ENCODE data around the gene ELOVL5. TPM values are rescaled to one million over a fixed set of nuclear protein-coding genes. Genes with fewer than 3 reads are reported as not detected.

ELOVL5 gene
- total and polyA plus RNA-seq, 2 experiments from 2014 or later: 83.3 to 180 TPM

- no peak for ATAC-seq
- Histone ChIP-seq H3K36me3 (ENCODE audit: insufficient read depth) (peaks cover 42% of the 10 kb centered on the region), H2AFZ (no peak overlapping the region), H3K27me3 (ENCODE audit: insufficient read depth) (no peaks in the 10 kb centered on the region), H3K4me3 (no peak overlapping the region), H3K9me2 (ENCODE audit: insufficient read depth) (no peaks in the 10 kb centered on the region), H3K79me2 (replicated peaks; ENCODE audit: insufficient read depth) (no peaks in the 10 kb centered on the region), H3F3A (replicated peaks; ENCODE audit: low read depth) (no peaks in the 10 kb centered on the region), H3K4me2 (no peak overlapping the region), H3K4me1 (ENCODE audit: insufficient read depth) (no peaks in the 10 kb centered on the region), H3K27ac (ENCODE audit: low read depth) (no peak overlapping the region), H4K20me1 (replicated peaks; ENCODE audit: insufficient read depth) (peaks cover 15% of the 10 kb centered on the region; the same call in 1 of the 2 replicates)
- H3K27me3 Mint-ChIP-seq (ENCODE audit: insufficient read depth, low read depth, poor library complexity): peaks cover 6% of the 10 kb centered on the region
- H3K4me1 Mint-ChIP-seq: no peaks in the 10 kb centered on the region
- H3K36me3 Mint-ChIP-seq (ENCODE audit: low read depth): peaks cover 53% of the 10 kb centered on the region
- no peaks in the 10 kb centered on the region; the same call in 2 of the 3 replicates for H3K9me3 Mint-ChIP-seq
- no peak for DNase-seq (ENCODE audit: low spot score)
- TF ChIP-seq POLR2AphosphoS5 (IDR thresholded peaks at IDR 0.05; ENCODE audit: low read depth) (no peak), CTCF (conservative IDR thresholded peaks at IDR 0.05; ENCODE audit: low read depth in 2 of 2) (no peak), EZH2 (IDR thresholded peaks at IDR 0.05; ENCODE audit: low read depth, unreplicated experiment) (no peak), ZNF114 (CRISPR knock-in tag; IDR thresholded peaks at IDR 0.05) (no peak), CREB1 (CRISPR knock-in tag; IDR thresholded peaks at IDR 0.05; ENCODE audit: low read depth) (no peak), ZNF462 (CRISPR knock-in tag; IDR thresholded peaks at IDR 0.05) (no peak), EZH2phosphoT487 (IDR thresholded peaks at IDR 0.05; ENCODE audit: unreplicated experiment) (no peak)
- no peak overlapping the region for H3K27ac Mint-ChIP-seq
- no peak overlapping the region for H3K4me3 Mint-ChIP-seq
Observed at GRCh38 chr6:53263917-53264316, 84.8 kb downstream of the ELOVL5 start.

All from GM23338 (cell line).